22Rv1 (cell line): Measurements from ENCODE around the gene VAPB.

ENCODE experiments used
- H3K27ac ChIP-seq: fragments of 450-650 bp; 2 replicates; pipeline ENCODE4 v1.5.1; 2017
- CTCF ChIP-seq: fragments of 450-650 bp; IDR thresholded peaks from 2 replicates; pipeline ENCODE4 v1.5.1; 2017; ENCODE audit warnings: mild to moderate bottlenecking
- ZFX ChIP-seq: fragments of 450-650 bp; IDR thresholded peaks from 2 replicates; pipeline ENCODE4 v1.6.1; 2017; ENCODE audit warnings: antibody characterized with exemption, borderline replicate concordance

Gene VAPB

GRCh38 chr20:58472273-58473018, 83.4 kb downstream of the VAPB start:
- no peak for TF ChIP-seq CTCF
- TF ChIP-seq ZFX: no peak
- no peak overlapping the region for H3K27ac ChIP-seq

DNA sequence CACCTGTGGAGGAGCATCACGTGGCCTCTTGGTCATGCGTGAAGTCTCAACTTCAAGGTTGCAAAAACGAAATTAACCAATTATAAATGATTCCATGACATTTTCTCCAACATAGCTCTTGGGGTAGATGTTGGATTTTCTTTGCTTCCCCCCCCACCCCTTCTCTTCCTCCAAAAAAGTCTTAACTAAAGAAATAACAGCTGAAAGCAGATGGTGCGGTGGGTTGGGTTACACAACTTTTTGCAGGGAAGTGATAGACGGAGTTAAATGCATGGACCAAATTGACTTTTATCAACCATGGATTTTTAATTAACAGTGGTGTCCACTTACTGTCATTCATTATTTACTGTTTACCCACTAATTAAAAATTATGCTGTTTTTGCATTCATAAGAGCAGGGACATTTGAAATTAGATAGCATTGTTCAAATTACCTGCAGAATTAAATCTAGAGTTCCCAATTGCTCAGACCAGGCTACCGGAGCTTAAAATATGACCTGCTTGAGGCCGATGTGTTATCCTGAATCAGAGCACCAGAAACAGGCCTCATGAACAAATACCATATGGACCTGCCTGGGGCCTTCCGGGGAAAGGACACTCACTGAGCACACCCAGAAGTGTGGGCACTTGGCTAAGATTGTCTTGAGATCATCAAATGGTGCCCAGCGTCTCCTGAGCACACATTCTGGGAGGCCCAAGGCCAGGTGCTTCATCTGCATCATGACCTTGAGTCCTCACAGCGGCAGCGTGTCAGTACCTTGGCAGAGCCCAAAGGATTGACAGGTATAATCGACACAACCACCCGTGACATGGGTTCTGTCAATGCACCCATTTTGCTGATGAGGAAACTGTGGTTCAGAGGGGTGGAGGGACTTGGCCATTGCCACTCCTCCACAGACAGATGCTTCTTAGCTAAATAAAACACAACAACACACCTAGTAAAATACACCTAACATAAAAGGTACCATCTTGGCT, 84.7 kb downstream of the VAPB start:
- no peak for TF ChIP-seq ZFX
- TF ChIP-seq CTCF: no peak

GRCh38 chr20:58475466-58475865, 86.4 kb downstream of the VAPB start:
- TF ChIP-seq ZFX (no peak), CTCF (no peak)
- no peak overlapping the region for H3K27ac ChIP-seq

More for the DNA sequence above, 84.7 kb downstream of the VAPB start:
- H3K27ac ChIP-seq: no peak overlapping the region

GRCh38 chr20:58478141-58478805, 89.2 kb downstream of the VAPB start:
- H3K27ac ChIP-seq: no peak overlapping the region
- TF ChIP-seq ZFX: no peak
- no peak for TF ChIP-seq CTCF

DNA sequence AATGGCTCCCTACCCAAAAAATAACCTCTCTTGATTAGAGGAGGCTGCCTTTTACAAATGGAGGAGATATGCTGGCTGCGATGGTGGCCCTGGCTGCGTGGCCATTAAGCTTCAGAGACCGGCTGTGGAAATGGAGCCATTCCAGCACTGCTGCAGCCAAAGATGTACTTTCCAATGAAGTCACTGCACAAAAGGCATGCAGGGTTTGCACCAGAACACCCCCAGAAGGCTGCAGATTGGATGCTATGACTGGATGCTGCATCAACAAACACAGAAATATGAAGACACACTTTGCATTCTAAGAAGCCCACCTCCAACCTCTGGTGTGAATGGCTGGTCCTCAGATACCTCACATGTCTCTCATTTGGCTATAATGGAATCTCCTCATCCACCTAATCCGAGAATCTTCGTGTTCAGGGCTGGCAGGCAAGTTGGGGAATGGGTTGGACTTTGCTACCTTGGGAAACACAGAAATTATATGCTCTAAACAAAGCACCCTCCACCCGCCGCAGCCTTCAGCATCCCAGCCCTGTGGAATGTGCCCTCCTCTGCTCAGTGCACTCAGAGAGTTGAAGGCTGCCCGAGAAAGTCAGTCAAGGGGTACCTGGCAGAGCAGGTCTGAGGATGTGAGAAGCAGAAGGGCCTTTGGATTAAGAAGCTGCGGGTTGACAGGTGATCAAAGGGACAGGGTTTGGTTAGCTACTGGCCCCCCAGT, 90.9 kb downstream of the VAPB start:
- H3K27ac ChIP-seq: no peak overlapping the region
- TF ChIP-seq CTCF (no peak), ZFX (no peak)

DNA sequence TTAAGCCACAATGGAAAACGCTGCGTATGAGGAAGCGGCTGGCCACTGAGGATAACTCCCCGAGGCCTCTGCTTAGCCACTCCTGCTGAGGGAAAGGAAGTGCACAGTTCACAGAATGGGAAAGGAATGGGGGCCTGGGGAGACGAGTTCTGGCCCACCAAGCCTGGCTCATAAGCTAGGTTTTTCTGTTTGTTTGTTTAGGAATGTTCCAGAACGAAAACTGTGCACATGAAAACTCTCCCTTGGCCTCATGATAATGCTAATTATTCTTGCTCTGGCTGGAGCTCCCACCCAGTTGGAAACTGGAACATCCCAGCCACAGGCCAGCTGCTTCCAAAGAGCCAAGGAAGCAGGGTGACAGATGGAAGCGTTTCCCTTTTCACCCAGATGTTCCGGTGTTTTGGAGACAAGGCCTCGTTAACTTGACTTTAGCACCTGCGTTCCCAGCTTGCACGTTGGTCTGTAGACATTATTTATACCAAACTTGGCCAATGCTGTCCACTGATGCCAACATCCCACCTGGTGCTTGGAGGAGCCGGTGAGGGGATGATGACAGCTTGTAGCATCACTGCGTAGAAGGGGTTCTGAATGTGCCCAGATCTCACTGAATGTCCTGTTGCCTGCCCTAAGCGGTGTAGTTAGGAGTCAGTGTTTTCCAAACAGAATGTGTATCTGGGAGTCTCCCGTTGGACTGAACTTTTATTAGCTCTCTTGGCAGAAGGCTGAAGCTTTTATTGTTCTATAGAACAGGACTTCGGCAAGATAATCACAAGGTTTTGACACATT, 91.7 kb downstream of the VAPB start:
- H3K27ac ChIP-seq: no peak overlapping the region
- no peak for TF ChIP-seq CTCF
- TF ChIP-seq ZFX: no peak
